AG04449 (cell line): ENCODE data around the gene WFDC6.
"Not testable (repeated sequence)": the region's sequence is repeated elsewhere in the genome, so short reads cannot be mapped to it uniquely, and the experiment has no call there.

ENCODE experiments used
- CTCF ChIA-PET: fragments of 350-600 bp; formaldehyde crosslinking; extraction: SDS; loops from one replicate; lab custom pipeline; 2021; ENCODE audit warnings: antibody characterized with exemption; lab: Yijun Ruan, JAX
- POLR2A ChIA-PET: fragments of 400-600, 350-600 bp; formaldehyde crosslinking; extraction: SDS; loops from one replicate; lab custom pipeline; 2020; ENCODE audit warnings: antibody characterized with exemption, inconsistent platforms; lab: Yijun Ruan, JAX
- DNase-seq: peaks from one replicate; pipeline ENCODE4 v3.0.0-alpha.2; 2010; ENCODE audit warnings: low read depth, low spot score
- H3K4me3 ChIP-seq: 2 replicates; pipeline ENCODE4 v1.5.1; 2011; ENCODE audit warnings: low read depth, mild to moderate bottlenecking, control low read depth, low read length
- CTCF ChIP-seq: IDR thresholded peaks from one replicate; pipeline ENCODE4 v1.5.1; 2011; ENCODE audit warnings: mild to moderate bottlenecking, moderate library complexity, low read length, control low read depth, inconsistent platforms; ENCODE audit not compliant: insufficient read depth; ENCODE audit errors: missing control alignments

The WFDC6 gene

GRCh38 chr20:45578231-45578630, 38.9 kb upstream of the WFDC6 start:
- DNase-seq = no peak
- TF ChIP-seq CTCF = no peak
- no peak overlapping the region for H3K4me3 ChIP-seq
- ChIA-PET CTCF (interaction anchor here (3.4 kb wide), 1 partner anchor 192 kb away, joined by 13 read pairs; no protein-coding TSS in a partner anchor), POLR2A (no interaction called here)

GRCh38 chr20:45576995-45577394, 37.7 kb upstream of the WFDC6 start:
- no peak for TF ChIP-seq CTCF
- H3K4me3 ChIP-seq = no peak overlapping the region
- peak; percentile 37 for DNase-seq
- ChIA-PET CTCF (no interaction called here), POLR2A (no interaction called here)

GRCh38 chr20:45575931-45576330, 36.6 kb upstream of the WFDC6 start:
- no peak for DNase-seq
- H3K4me3 ChIP-seq = no peak overlapping the region
- POLR2A ChIA-PET = no interaction called here
- no peak for TF ChIP-seq CTCF
- CTCF ChIA-PET = interaction anchor here (1.3 kb wide), 1 partner anchor 195 kb away, joined by 4 read pairs; no protein-coding TSS in a partner anchor

- POLR2A ChIA-PET, H3K4me3 ChIP-seq, CTCF ChIA-PET, DNase-seq: not testable (repeated sequence)
These were observed 30.4 kb upstream of the WFDC6 start for GRCh38 chr20:45569650-45570049.

GRCh38 chr20:45564760-45565276, 25.5 kb upstream of the WFDC6 start:
- no peak for TF ChIP-seq CTCF
- no peak overlapping the region for H3K4me3 ChIP-seq
- ChIA-PET POLR2A (no interaction called here), CTCF (no interaction called here)
- DNase-seq = no peak

- DNase-seq = no peak
- no peak for TF ChIP-seq CTCF
- H3K4me3 ChIP-seq = no peak overlapping the region
- ChIA-PET POLR2A (no interaction called here), CTCF (interaction anchor here (1.1 kb wide), 1 partner anchor 215 kb away, joined by 5 read pairs; no protein-coding TSS in a partner anchor)
These were observed 15.9 kb upstream of the WFDC6 start for GRCh38 chr20:45555198-45555597.

GRCh38 chr20:45552456-45552855, 13.2 kb upstream of the WFDC6 start:
- H3K4me3 ChIP-seq = no peak overlapping the region
- TF ChIP-seq CTCF = no peak
- ChIA-PET CTCF (interaction anchor here (2.0 to 3.8 kb wide), 2 partner anchors 218 kb away, joined by 8 to 20 read pairs; no protein-coding TSS in a partner anchor), POLR2A (no interaction called here)
- DNase-seq = no peak
